ENCODE data around the gene UPP2.

The UPP2 gene

GRCh38 chr2:158104903-158105302 is 3.2 kb downstream of the UPP2 start:
- no peak for DNase-seq (ENCODE audit: low spot score)

- no peak for DNase-seq (ENCODE audit: low spot score)
Observed at GRCh38 chr2:158112992-158113391, 11.3 kb downstream of the UPP2 start.

GRCh38 chr2:158113741-158114295 is 12.1 kb downstream of the UPP2 start:
- no peak for DNase-seq (ENCODE audit: low spot score)

GRCh38 chr2:158114516-158114915 is 12.8 kb downstream of the UPP2 start:
- DNase-seq (ENCODE audit: low spot score): no peak

DNA sequence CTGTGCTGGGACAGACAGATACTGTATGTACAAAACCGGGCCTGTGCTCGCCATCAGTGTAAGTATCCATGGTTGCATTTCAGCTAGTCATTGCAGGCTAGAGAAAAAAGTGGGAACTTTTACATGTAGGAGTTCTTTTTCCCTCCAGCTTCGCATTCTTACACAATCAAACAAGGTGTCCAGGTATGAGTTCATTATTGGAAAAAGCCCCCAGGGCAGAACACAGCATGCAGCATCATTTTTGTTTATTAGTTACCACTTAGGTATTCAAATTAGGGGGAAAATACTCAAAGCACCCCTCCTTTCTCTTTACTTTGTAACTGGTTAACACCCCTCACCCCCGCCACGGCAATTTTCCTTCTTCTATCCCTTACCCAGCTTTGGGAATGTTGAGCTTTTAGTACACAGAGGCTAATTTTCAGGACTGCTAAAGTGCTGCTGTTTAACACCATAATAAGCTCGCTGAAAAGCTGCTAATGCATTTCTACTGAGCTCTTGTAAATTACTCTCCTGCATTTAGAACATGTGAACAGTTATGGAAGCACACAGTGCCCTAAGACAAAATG is 13.6 kb downstream of the UPP2 start:
- DNase-seq (ENCODE audit: low spot score): no peak

DNA sequence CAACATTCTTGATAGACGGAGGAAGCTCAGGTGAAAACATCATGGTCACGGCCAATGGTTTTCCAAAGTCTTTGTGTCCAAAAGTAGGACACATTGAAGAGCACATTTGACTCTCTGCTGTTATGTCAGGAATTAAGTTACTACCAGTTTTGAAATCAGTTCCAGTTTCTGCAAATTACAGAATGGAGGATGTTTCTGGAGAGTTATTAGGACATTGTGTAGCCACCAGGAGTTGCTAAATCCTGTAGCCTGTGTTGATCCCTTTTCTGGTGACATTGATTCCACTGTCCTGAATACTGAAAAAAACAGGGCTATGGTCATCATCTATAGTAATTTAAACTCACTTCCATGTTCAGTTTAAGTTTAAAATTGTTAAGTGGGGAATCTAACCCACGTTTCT is 15.3 kb downstream of the UPP2 start:
- no peak for DNase-seq (ENCODE audit: low spot score)

GRCh38 chr2:158120102-158120501 is 18.4 kb downstream of the UPP2 start:
- no peak for DNase-seq (ENCODE audit: low spot score)

- no peak for DNase-seq (ENCODE audit: low spot score)
Observed at GRCh38 chr2:158120664-158121641, 19.3 kb downstream of the UPP2 start.

DNA sequence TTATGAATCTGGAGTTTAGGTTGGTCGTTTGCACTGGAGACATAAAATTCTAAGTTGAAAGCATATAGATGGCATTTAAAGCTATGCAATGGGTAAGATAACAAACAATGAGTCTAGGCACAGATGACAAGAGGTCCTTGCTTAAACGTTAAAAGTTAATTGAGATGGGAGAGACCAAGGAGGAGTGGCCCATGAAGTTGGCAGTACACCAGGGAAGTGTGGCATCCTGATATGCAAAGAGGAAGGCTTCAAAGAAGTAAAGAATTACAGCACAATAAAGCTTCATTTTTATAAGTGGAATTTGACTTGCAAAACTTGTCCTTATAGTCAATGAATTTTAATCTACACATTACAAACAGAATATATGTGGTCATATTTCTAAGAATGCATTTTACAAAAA is 23.2 kb downstream of the UPP2 start:
- DNase-seq (ENCODE audit: low spot score): no peak

- DNase-seq (ENCODE audit: low spot score): no peak
Observed at GRCh38 chr2:158125756-158126498, 24.3 kb downstream of the UPP2 start.

DNA sequence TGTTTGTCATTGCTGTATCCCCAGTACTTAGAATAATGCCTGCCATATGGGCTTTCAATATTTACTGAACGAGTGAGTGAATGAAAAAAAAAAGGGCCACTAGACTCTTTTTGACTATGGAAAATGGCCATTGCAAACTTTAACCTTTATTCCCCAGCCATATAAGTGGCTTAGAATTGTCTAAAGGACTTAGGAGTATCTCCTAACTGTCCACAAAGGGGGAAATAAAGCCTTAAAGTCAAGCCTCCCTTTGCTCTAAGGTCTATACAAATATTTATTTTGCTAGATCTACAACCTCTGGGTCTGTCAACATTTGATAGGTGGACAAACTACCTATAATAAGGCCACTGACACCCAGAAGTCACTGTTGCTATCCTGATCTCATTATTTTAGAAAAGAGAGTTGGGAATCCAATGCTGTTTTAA is 25.7 kb downstream of the UPP2 start:
- no peak for DNase-seq (ENCODE audit: low spot score)

- DNase-seq (ENCODE audit: low spot score): no peak
Observed at GRCh38 chr2:158128168-158128973, 26.7 kb downstream of the UPP2 start.

DNA sequence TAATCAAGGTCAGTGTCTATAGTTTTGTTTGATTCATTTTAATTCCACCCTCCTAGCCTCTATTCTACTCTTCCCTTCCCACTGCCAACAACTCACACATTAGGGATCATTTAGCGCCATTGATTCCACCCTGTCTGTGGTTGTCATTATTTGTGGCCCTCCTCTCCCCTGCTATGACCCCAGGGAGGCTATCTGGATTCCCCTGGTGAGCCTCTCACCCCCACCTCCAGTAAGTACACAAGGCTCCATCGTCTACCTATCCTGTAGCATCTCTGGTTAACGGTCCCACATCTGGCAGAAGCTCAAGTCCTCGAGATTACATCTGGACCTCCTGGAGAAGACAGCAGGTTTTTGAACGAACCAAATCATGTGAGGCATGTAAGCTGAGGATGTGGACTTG is 27.4 kb downstream of the UPP2 start:
- no peak for DNase-seq (ENCODE audit: low spot score)

DNA sequence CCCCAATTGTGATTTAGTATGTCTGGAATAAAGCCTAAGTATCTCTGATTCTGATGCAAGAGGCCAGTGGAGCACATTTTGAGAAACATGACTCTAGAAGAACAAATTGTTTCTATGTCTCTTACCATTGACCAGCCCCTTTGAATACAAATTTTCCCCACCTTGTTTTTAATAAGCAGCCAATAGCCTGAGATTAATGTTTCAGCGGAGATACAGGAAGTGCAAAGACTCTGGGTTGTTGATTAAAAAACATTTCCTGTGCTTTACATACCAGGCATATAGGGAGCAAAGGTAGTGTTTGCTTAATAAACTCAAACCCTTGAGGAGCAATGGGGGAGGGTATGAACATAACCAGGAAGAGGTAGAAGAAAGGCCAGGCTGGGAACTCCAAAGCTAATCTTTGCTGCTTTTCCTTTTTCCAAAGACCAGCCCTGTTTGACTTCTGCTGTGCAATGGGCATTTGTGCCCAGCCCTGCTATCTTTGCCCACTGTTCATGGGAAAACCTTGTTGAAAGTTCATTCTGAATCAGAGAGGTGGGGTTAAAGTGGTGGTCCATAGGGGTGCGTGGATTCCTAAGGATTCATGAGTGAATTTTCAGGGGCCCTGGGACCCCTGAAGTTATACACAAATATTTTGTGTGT is 29.3 kb downstream of the UPP2 start:
- DNase-seq (ENCODE audit: low spot score): no peak

GRCh38 chr2:158131483-158131912 is 29.8 kb downstream of the UPP2 start:
- DNase-seq (ENCODE audit: low spot score): no peak

GRCh38 chr2:158131919-158132566 is 30.4 kb downstream of the UPP2 start:
- no peak for DNase-seq (ENCODE audit: low spot score)

DNA sequence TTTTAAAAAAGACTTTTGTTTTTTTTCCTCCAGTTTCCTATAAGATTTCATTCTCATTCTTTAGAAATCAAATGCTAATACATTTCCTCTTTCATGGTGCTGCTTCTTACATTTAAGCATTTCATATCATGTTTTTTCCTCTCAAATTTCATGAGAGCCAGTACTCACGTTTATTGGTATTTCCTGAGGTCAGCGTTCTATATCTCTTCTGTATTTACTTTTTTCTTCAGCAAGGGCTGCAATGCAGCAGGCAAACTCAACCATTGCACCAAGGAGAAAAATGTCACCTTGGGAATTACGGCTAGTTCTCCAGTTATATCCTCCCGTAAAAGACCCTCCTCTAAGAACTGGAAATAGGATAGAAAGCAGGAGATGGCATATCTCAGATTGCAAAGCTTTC is 32.4 kb downstream of the UPP2 start:
- no peak for DNase-seq (ENCODE audit: low spot score)

DNA sequence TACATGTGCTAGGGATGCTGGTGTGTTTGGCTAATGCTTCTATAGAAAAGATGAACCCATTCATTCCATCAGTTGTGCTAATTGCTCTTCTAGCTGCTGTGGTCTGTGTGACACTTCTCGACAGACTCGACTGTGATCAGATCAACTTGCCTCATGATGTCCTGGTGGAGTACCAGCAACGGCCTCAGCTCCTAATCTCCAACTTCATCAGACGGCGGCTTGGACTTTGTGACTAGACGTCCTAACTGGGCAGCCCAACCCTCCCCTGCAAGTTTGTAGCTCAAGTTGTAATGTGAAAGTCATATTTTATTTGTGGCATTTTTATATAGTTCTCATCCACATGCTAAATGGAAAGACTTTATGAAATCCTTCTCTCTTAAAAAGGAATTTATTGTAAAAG is 33.0 kb downstream of the UPP2 start:
- DNase-seq (ENCODE audit: low spot score): no peak

GRCh38 chr2:158135096-158135495 is 33.4 kb downstream of the UPP2 start:
- DNase-seq (ENCODE audit: low spot score): no peak

DNA sequence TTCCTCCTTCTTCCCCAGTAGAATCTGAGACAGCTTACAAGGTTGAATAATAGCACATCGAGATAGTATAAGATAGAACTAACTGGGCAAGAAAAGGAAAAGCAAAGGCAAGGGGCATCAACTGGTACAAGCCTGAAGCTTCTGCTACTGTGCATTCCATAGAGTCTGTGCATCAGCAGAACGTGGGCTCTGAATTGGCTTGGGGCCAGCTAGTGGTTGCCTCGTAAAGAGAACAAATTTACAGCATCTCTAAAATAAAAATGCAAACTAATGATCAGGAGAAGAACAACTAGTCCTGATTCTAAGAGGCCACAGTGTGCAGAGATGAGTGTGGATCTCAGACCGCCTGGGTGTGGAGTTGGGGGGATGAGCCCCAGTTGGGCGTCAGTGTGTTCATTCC is 36.6 kb downstream of the UPP2 start:
- DNase-seq (ENCODE audit: low spot score): no peak

DNA sequence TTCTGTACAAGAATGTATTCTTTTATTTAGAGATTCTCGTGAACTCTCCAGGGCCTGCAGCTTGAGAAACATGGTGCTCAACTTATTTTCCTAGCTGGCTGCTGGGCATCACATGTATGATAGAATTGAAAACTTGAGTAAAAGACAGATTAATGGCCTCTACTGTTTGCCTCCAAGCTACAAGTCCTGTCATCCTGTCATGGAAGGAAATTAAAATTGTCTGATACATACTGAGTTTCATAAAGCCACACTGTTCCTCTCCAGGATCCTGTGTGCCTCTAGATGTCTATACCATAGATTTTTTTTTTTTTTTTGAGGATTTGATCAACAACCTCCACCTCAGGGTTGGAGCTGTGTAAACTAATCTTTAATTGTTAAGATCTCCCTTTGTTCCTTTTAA is 38.5 kb downstream of the UPP2 start:
- no peak for DNase-seq (ENCODE audit: low spot score)
